DMS79 (cell line): ENCODE results near the gene NSMCE3.
"Not testable (repeated sequence)": the region's sequence is repeated elsewhere in the genome, so short reads cannot be mapped to it uniquely, and the experiment has no call there.

Source experiments
- DNase-seq: peaks from one replicate; lab custom pipeline; 2025; lab: John Stamatoyannopoulos, UW

NSMCE3 gene

GRCh38 chr15:29270169-29270955, 740 bp upstream of the NSMCE3 start:
- no peak for DNase-seq

GRCh38 chr15:29268706-29269484, 727 bp downstream of the NSMCE3 start:
- no peak for DNase-seq

GRCh38 chr15:29266052-29266582, 3.5 kb downstream of the NSMCE3 start:
- DNase-seq = no peak

DNA sequence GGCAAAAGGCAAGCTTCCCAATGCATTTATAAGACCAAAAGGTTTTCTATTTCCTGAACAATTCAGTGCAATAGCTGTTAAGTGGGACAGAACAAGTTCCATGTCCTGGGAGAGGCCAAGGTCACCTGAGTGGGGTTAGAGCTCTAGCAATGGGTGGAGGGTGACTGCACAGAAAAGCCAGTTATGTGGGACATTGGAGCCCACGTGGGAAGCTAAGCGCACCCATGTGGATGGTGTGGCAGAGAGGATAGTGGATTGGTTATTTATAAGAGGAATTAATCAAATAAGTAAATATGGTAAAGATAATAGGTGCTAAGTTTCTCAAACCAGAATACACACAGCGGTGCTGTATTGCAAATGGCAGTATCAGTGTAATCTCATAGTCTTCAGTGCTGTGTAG, 6.3 kb downstream of the NSMCE3 start:
- no peak for DNase-seq

GRCh38 chr15:29262738-29263137, 6.9 kb downstream of the NSMCE3 start:
- DNase-seq = no peak

DNA sequence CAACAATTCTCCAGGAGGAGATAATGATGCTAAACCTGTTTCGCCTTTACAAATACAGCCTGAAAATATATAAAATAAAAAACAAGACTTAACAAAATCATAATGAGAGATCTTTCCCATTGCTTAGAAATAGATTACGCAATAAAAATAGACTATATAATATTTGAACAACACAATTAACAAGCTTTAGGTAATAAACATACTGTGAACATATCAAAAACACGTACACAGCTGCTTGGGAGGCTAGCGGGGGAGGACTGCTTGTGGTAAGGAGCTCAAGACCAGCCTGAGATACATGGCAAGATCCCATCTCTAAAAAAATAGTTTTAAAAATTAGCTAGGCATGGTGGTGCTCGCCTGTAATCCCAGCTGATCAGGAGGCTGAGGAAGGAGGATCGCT, 8.7 kb downstream of the NSMCE3 start:
- no peak for DNase-seq

DNA sequence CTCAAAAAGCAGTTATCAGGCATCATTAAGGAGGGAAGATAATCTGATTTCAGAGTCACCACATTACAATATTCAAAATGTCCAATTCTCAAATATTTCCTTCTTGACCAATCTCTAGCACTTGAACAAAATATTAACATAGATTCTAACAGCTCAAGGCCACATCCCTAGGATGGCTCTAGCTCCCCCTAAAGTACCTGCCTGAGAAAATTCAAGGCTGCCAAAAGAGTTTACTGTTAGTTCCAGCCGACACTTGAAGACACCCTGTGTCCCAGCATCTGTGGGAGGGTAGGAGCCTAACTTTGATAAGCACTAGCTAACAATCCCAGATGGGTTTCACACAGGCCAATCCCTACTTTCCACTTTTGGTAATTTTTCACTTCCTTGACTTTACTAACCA, 10.4 kb downstream of the NSMCE3 start:
- no peak for DNase-seq

GRCh38 chr15:29252234-29252633, 17.4 kb downstream of the NSMCE3 start:
- DNase-seq = no peak

DNA sequence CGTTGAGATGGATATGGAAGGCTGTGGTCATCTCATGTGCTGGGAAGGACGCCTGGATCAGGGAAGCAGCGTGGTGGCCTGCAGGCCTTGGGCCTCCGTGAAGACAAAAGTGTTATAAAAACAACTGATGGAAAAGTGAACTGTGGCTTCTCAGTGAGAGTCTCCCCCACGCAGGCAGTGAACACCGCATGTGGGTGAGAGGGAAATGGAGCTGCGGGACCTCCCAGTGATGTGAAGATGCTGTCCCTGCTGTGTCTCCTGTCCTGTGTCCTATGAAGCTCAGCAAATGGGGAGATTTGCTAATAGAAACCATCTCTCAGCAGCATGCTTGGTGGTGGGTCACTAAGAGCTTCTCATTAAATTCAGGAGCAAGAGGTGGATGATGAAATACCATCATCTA, 25.1 kb downstream of the NSMCE3 start:
- DNase-seq = no peak

DNA sequence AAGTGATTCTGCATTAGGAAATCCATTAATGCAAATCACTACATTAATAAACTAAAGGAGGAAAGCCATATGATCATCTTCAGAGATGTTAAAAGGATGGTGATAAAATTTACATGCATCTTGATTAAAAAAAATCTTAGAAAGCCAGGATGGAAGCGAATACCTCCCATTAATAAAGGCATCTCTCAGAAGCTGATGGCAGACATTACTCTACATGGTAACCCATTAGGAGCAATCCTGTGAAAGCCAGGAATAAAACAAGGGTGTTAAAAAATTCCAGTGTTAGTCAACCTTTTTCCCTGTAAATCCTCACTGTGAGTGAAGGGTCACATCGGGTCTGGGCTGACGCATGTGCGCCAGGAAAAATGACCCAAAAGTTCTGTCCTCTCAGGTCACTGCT, 25.5 kb downstream of the NSMCE3 start:
- no peak for DNase-seq

DNA sequence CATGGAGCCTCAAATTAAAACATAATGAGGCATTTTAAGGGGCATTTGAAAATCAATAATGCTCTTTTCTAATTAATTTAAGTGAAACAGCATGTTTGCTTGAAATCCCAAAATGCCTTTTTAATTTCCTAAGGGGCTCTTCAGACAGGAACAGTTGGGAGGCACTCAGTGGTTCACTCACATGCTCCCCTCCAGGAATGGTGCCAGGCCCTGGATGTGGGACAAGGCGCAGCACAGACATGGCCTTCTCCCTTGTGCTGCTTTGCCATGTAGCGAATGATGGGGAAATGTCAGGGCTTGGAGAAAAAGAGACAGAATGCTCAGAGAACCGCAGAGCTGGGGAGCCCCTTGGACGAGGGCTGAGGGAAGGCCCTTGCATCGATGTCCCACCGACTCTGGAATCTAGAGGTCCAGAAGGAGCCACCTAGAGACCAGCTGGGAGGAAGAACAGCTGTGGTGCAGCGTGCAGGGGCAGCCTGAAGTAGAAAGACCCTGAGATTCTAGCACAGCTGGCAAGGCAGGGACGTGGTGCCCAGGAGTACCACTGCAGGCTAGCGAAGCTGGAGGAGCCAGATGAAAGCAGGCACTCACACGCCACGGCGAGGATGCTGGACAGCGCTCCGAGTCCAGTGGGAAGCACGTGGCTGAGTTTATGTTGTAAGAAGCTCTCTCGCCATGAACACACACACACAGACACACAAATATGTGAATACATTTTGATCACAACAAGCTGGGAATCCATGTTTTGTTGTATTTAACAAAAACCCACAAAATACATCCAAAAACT, 27.0 kb downstream of the NSMCE3 start:
- peak; percentile 59 for DNase-seq

GRCh38 chr15:29241207-29241606, 28.4 kb downstream of the NSMCE3 start:
- no peak for DNase-seq

DNA sequence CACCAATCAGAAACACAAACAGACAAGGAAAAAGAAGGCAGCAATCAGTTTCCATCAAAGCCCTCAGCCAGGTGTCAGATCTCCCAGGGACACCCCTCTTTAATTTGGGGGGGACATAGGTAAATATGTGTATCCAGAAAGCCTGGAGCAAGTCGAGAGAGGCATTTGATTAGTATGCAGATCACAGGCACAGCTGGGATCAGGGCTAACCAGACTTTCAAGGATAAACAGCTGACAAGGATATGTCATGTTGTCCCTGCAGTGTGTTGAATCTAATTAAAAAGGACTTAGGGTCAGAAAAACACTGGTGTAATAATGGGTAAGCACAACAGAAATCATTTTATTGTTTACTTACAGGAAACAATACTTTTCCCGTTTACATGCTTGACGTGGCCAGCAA, 30.2 kb downstream of the NSMCE3 start:
- no peak for DNase-seq

GRCh38 chr15:29233566-29233965, 36.1 kb downstream of the NSMCE3 start:
- no peak for DNase-seq

GRCh38 chr15:29226436-29227208, 43.0 kb downstream of the NSMCE3 start:
- no peak for DNase-seq

DNA sequence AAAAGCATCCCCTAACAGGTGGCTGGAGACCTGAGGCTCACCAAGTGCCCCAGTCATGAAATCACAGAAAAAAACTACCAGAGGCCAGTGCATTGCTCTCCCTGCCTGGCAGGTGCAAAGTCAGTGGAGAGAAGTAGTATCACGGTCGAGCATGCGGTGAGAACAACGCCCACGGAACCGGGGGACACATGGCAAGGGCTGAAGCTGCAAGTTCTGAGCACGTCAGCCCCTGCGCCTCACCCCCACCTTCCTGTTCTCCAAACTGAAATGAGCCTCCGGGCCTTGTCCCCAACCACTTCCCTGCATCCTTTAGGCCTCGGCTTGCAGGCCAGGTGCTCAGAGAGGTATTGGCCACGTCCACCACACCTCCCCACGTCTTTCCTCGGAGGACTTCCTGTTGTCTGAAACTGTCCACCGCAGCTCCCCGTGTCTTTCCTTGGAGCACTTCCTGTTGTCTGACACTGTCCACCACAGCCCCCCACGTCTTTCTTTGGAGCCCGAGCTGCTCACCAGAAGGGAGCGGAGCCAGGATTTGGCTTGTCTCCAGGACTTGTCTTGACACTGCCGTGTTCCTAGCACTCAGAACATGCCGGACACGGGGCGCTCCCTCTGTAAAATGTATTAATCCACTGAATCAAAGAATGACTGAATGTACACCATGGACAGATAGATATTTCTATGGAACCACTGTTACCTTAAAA, 43.9 kb downstream of the NSMCE3 start:
- DNase-seq = no peak

- not testable (repeated sequence) for DNase-seq
These were observed 44.6 kb downstream of the NSMCE3 start for GRCh38 chr15:29224987-29225363.

DNA sequence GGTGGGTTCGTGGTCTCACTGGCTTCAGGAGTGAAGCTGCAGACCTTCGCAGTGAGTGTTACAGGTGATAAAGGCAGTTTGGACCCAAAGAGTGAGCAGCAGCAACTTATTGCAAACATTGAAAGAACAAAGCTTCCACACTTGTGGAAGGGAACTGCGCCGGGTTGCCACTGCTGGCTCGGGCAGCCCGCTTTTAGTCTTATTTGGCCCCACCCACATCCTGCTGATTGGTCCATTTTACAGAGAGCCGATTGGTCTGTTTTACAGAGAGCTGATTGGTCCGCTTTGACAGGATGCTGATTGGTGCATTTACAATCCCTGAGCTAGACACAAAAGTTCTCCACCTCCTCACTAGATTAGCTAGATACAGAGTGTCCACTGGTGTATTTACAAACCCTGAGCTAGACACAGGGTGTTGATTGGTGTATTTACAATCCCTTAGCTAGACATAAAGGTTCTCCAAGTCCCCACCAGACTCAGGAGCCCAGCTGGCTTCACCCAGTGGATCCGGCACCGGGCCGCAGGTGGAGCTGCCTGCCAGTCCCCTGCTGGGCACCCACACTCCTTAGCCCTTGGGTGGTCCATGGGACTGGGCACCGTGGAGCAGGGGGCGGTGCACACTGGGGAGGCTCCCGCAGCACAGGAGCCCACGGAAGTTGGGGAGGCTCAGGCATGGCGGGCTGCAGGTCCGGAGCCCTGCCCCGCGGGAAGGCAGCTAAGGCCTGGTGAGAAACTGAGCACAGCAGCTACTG, 45.2 kb downstream of the NSMCE3 start:
- DNase-seq = not testable (repeated sequence)

DNA sequence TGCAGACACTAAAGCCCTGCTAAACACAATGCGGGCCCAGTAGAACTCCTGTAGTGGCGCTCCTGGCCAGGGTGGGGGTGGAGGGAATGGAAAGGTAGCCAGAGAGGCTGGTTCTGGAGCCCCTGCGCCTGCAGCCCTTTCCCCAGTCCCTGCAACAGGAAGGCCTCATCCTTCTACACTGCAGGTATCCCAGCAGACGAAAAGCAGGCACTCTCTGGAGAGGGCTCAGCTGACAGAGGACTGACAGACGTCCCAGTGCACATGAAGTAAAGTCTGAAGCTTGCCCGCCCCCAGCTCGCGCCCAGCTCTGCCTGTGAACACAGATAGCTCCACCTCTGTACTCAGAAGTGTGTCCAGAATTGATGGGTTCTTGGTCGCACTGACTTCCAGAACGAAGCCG, 46.0 kb downstream of the NSMCE3 start:
- DNase-seq = no peak

DNA sequence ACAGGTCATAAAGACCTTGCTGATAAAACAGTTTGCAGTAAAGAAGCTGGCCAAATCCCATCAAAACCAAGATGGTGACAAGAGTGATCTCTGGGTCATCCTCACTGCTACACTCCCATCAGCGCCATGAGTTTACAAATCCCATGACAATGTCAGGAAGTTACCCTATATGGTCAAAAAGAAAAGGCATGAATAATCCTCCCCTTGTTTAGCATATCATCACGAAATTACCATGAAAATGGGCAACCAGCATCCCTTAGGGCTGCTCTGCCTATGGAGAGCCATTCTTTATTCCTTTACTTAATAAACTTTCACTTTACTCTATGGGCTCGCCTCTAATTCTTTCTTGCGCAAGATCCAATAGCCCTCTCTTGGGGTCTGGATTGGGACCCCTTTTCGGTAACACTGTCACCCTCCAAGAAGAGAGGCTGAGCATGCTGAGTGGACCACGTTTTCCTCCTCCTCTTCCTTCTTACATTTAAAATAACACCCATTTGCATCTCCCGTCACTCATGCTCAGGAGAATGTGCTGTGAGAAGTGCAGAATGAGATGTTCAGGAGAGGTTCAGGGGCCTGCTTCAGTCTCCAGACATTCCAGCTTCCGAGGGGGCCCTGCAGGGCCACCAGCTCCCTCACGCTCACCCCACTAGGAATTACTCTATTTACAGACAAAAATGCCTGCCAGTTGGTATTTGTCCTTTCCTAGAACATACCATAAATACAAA, 47.3 kb downstream of the NSMCE3 start:
- DNase-seq = no peak
